ENCODE measurements around the gene RPL10.

Gene RPL10

GRCh38 chrX:154397888-154398667, at the start of gene RPL10:
TSS of gene RPL10 (plus strand) at chrX:154398377. CDS start at chrX:154398520, 143 bp downstream.
- peak; percentile 95 for DNase-seq

GRCh38 chrX:154348646-154349358, 49.4 kb upstream of the RPL10 start:
- no peak for DNase-seq

GRCh38 chrX:154349359-154349935, 48.7 kb upstream of the RPL10 start:
- DNase-seq, result no peak

GRCh38 chrX:154349979-154350378, 48.2 kb upstream of the RPL10 start:
- no peak for DNase-seq

DNA sequence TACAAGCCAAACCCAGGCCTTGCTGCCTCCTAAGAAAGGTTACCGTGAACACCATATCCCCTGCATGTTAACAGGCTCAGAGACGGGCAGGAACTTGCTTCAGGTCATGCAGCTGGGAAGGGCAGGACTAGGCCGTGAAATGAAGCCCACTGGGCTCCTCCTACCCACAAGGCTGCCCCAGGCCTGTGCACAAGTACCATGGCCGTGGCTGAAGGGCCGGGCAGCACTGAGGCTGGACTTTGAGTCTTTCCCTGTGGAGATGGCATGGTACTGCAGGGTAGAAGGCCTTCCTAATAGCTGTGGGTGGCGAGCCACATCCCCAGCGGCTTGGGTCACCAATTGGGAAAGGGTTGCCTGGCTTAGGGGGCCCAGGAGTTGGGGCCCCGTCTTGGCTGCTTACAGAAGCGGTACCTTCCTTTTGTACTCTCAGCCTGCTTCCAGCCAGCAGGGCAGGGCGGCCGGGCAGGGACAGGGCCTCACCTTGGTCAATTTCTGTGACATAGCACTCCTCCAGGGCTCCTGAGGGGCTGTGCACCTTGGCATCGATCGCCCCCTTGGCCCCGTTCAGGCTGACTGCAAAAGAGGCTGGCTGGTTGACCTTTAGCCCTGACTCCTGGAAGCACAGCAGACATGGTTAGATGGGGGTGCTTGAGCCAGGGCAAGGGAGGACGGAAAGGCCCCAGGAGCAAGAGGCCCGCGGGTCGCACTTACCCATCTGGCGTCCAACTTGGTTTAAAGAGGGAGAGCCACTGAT, 47.6 kb upstream of the RPL10 start:
- DNase-seq, result no peak

DNA sequence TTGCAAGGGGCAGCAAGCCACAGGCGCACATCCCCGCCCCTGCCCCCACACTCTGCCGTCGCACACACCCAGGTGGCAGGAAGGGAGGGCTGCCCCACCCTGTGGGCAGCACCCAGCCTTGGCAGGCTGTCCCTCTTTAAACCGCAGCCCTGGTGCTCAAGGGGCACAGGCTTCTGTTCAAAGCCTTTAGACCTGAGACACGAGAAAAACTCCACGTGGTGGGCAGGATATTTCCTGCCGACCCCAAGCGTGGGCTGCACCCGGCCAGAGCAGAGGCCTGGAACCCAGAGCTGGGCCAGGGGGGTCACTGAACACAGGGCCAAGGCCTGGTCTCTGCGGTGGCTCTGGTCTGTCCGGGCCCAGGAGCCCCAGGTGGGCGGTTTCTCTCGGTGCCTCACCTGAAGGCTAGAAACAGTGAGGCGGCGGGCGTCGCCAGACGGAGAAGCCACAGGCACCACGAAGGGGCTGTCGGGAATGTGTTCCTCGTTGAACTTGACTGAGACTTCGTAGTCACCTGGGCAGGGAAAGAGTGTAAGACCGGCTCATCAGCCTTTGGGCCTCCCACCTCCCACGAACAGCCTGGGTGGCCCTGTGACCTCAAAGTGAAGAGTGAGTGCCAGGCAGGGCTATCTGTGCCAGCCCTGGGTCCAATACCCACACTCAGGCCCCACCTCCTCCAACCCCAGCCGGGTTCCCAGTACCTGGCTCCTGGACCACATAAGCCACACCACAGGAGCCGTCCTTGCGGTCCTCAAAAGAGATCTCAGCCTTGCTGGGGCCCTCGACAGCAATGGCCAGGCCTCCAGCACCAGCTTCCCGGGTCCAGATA, 46.8 kb upstream of the RPL10 start:
- DNase-seq, result no peak

DNA sequence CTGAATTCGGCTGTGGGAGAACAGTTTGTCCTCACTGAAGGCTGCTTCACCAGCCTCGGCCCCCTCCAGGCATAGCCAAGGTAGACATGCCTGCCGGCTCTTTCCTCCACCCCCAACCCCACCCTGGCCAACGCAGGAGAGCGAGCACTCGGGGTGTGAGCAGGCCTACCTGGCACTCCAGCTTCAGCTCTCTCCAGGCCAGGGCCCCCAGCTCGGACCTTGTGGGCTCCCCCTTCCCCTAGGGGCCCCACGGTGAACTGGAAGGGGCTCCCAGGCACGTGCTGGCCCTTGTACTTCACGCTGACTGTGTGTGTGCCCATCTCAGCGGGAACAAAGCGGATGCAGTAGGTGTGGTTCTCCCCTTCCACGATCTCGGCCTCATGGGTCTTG, 46.2 kb upstream of the RPL10 start:
- no peak for DNase-seq

GRCh38 chrX:154352466-154352865, 45.7 kb upstream of the RPL10 start:
- no peak for DNase-seq

DNA sequence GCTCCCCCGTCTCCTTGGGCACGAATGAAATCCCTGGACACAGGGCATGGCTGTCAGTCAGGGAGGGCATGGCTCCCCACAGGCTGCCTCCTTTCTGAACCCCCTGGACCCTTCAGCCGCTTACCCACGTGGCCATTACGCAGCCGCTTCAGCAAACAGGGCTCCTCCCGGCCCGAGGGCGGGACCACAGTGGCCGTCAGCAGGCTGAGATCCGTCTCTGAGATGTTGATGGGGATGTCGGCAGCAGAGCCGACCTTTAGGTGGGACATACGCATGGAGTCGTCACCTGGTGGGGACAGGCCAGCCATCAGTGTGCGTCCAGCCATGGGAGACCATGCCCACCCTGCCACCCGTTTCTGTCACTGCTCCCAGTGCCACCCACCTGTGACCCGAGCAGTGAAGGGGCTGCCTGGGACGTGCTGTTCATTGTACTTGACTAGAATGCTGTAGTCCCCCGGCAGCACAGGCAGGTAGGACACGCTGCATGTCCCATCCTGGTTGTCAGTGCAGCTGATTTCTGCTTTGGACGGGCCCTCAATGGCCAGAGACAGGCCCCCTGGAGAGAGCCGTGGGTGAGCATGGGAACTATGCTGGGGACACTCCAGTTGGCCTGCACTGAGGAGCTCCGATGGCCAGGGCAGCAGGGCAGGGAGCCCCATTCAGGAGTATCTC, 44.9 kb upstream of the RPL10 start:
- DNase-seq, result no peak

GRCh38 chrX:154354013-154354412, 44.2 kb upstream of the RPL10 start:
- DNase-seq, result no peak

GRCh38 chrX:154354516-154354915, 43.7 kb upstream of the RPL10 start:
- no peak for DNase-seq

GRCh38 chrX:154355094-154355775, 42.9 kb upstream of the RPL10 start:
- no peak for DNase-seq

DNA sequence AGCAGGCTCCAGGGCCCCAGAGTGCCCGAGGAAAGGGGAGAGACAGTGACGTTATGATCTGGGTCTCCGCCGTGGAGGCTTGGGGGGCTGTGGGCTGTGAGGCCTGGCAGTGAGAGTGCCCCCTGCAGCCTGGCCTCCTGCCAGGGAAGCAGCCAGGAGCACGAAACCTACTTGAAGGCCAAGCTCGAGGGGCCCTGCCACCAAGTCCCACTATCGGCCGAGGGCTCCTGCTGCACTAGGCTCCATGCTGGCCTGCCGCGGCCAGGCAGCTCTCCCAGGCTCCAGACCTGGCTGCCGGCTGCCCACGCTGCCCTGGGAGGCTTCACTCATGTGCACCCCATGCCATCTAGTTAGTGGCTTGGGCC, 42.4 kb upstream of the RPL10 start:
- no peak for DNase-seq

DNA sequence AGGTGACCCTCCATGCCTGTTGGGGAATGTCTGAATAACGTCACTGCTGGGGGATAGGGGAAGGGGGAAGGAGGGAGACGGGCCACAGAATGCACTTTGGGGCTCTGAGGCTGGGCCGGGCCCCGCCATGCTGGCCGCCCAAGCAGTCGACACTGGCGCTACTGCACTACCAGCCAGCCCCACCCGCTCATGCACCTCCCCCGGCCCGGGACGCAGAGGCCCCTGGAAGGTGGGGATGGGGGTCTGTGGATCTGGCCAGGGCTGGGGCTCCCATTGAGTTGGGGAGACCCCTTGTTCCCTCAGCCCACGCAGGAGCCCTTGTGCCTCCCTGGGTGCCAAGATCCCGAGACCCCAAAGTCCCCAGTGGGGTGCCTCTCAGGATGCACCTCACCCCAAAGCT, 41.6 kb upstream of the RPL10 start:
- DNase-seq, result no peak

GRCh38 chrX:154357205-154357604, 41.0 kb upstream of the RPL10 start:
- no peak for DNase-seq

DNA sequence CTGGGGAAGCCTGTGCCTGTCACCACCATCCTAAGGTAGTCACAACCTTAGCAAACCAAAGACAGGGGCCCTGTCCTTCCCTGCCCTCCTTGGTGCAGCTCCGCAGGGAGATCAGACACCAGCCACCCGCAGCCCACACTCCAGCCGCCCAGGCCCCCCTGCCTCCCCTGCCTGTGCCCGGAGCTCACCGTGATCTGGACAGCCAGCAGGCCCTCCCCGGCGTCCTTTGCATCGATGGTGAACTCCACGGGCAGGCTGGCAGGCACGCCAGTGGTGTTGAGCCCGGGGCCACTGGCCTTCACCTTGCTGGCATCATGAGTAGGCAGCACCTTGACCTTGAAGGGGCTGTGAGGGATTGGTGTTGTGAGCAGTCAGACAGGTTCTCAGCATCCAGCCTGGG, 40.2 kb upstream of the RPL10 start:
- no peak for DNase-seq

GRCh38 chrX:154358829-154359228, 39.3 kb upstream of the RPL10 start:
- no peak for DNase-seq

DNA sequence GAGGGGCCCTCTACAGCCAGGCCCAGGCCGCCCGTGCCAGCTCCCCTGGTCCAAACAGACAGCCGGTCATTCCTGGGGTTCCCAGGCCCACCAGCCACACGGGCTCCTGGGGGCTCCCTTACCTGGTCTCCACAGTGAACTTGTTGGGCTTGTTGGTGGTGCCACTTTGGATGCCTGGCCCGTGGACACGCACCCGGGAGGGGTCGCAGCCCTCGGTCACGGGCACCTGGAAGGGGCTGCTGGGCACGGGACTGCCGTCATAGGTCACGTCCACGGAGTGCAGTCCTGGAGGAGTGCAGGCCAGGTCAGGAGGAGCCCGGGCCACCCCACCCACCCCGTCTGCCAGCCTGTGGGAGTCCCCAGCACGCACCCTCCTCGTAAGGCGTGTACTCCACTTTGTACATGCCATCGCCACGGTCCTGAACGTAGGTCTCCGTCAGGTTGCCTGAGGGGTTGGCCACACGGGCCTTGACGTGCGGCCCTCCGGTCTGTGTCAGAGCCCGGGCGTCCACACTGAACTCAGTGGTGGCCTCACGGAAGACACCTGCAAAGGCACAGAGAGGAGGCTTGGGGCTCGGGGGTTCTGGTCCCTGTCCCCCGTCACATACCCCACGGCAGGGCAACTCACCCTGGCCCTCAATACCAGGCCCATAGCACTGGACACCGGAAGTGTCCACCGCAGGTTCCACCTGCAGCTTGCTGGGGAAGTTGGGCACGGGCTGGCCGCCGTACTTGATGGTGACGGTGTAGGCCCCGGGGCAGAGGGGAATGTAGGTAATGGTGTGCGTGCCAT, 38.6 kb upstream of the RPL10 start:
- no peak for DNase-seq

- DNase-seq, result no peak
Observed at GRCh38 chrX:154360155-154360713, 37.9 kb upstream of the RPL10 start.

GRCh38 chrX:154362085-154362742, 36.0 kb upstream of the RPL10 start:
- DNase-seq, result no peak
